ENCODE measurements around the gene DNAJC17.

DNAJC17 gene

GRCh38 chr15:40812721-40813425 lies 5.6 kb upstream of the DNAJC17 start:
- WGBS, 2 experiments, result 95% methylated on average over 12 of the region's 12 CpGs
- Histone ChIP-seq H3K4me1 (ENCODE audit: control insufficient read depth, insufficient read depth, low read length) (no peaks in the 10 kb centered on the region), H3K4me3 (ENCODE audit: insufficient read depth, low read depth, low read length) (no peak overlapping the region), H3K27me3 (ENCODE audit: control insufficient read depth, insufficient read depth, low read length, poor library complexity, severe bottlenecking) (no peaks in the 10 kb centered on the region), H3K9me3 (ENCODE audit: control insufficient read depth, low read length) (no peaks in the 10 kb centered on the region), H3K27ac (ENCODE audit: insufficient read depth, low read depth, low read length, poor library complexity, severe bottlenecking) (no peak overlapping the region), H3K36me3 (ENCODE audit: control insufficient read depth, insufficient read depth, low read length) (no peaks in the 10 kb centered on the region)

DNA sequence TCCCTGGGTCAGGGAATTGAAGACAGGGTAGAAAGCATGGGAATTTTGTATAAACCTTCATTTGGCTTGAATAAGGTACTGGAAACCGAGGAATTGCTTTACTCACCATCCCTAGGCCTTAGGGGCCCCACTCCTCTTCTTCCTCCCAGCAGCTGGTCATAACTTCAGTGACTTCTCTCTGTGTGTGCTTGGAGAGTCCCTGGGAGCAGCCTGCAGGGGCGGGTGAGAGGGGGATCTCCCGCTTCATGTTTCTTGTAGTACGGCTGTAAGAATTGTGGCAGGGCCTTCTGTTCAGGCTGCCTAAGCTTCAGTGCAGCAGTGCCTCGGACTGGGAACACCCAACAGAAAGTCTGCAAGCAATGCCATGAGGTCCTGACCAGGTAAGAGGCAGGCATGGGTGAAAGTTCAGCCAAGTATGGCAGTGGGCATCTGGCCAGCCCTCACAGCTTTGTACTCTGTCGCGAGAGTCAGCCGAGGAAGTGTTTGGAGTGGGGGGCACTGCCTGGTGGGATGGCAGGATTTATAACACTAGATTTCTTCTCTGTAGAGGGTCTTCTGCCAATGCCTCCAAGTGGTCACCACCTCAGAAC lies 1.7 kb upstream of the DNAJC17 start:
- H3K9me3 ChIP-seq (ENCODE audit: control insufficient read depth, low read length), result no peaks in the 10 kb centered on the region
- H3K27ac ChIP-seq (ENCODE audit: insufficient read depth, low read depth, low read length, poor library complexity, severe bottlenecking), result no peak overlapping the region
- no peaks in the 10 kb centered on the region for H3K36me3 ChIP-seq (ENCODE audit: control insufficient read depth, insufficient read depth, low read length)
- 87 to 88% methylated on average over 8 of the region's 8 CpGs for WGBS, 2 experiments
- H3K4me1 ChIP-seq (ENCODE audit: control insufficient read depth, insufficient read depth, low read length), result peaks cover 6% of the 10 kb centered on the region
- H3K27me3 ChIP-seq (ENCODE audit: control insufficient read depth, insufficient read depth, low read length, poor library complexity, severe bottlenecking), result no peaks in the 10 kb centered on the region
- no peak overlapping the region for H3K4me3 ChIP-seq (ENCODE audit: insufficient read depth, low read depth, low read length)

GRCh38 chr15:40807888-40808461 lies 702 bp upstream of the DNAJC17 start:
- WGBS, 2 experiments, result 59 to 61% methylated on average over 19 of the region's 19 CpGs
- no peaks in the 10 kb centered on the region for H3K9me3 ChIP-seq (ENCODE audit: control insufficient read depth, low read length)

DNA sequence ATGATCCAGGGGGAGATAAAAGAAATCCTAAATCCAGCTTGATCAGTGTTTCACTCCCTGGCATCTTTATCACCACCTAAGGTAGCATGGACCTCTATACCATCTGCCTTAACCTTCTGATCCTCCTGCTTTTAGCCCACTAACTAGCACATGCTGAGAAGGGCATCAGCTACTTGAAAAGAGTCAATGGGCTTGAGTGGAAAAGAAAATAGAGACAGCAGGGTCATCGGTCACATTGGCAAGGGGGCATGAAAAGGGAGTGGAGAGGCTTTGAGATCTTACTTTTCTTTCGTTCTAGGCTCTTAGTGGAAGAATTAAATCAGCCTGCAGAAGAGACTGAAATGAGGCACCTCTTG lies 623 bp downstream of the DNAJC17 start:
- H3K27ac ChIP-seq (ENCODE audit: insufficient read depth, low read depth, low read length, poor library complexity, severe bottlenecking), result no peak overlapping the region
- H3K27me3 ChIP-seq (ENCODE audit: control insufficient read depth, insufficient read depth, low read length, poor library complexity, severe bottlenecking), result no peaks in the 10 kb centered on the region
- H3K4me3 ChIP-seq (ENCODE audit: insufficient read depth, low read depth, low read length), result peak overlapping the region; percentile 100
- peaks cover 6% of the 10 kb centered on the region for H3K4me1 ChIP-seq (ENCODE audit: control insufficient read depth, insufficient read depth, low read length)
- 8 to 9% methylated on average over 2 of the region's 2 CpGs for WGBS, 2 experiments
- H3K9me3 ChIP-seq (ENCODE audit: control insufficient read depth, low read length), result no peaks in the 10 kb centered on the region
- no peaks in the 10 kb centered on the region for H3K36me3 ChIP-seq (ENCODE audit: control insufficient read depth, insufficient read depth, low read length)

More at GRCh38 chr15:40807888-40808461, 702 bp upstream of the DNAJC17 start:
- Histone ChIP-seq H3K4me1 (ENCODE audit: control insufficient read depth, insufficient read depth, low read length) (peaks cover 6% of the 10 kb centered on the region), H3K4me3 (ENCODE audit: insufficient read depth, low read depth, low read length) (peak overlapping the region; percentile 100), H3K27ac (ENCODE audit: insufficient read depth, low read depth, low read length, poor library complexity, severe bottlenecking) (no peak overlapping the region), H3K36me3 (ENCODE audit: control insufficient read depth, insufficient read depth, low read length) (no peaks in the 10 kb centered on the region), H3K27me3 (ENCODE audit: control insufficient read depth, insufficient read depth, low read length, poor library complexity, severe bottlenecking) (no peaks in the 10 kb centered on the region)

DNA sequence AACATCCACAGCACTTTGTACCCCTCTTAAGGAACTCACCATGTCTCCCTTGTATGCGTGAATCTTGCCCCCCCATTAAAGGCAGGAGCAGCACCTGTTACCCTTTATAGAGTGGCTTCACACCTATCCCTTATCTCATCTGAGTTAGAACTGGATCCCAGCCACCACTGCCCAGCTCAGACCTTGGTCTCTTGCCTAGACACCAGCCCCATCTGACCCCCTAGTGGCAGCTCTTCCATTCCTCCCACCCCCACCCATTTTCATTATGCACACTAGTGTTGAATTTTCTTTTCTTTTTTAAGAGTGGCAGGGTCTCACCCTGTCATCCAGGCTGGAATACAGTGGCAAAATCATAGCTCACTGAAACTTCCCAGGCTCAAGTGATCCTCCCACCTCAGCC lies 3.6 kb downstream of the DNAJC17 start:
- H3K27me3 ChIP-seq (ENCODE audit: control insufficient read depth, insufficient read depth, low read length, poor library complexity, severe bottlenecking), result no peaks in the 10 kb centered on the region
- H3K9me3 ChIP-seq (ENCODE audit: control insufficient read depth, low read length), result no peaks in the 10 kb centered on the region
- peaks cover 6% of the 10 kb centered on the region for H3K4me1 ChIP-seq (ENCODE audit: control insufficient read depth, insufficient read depth, low read length)
- H3K36me3 ChIP-seq (ENCODE audit: control insufficient read depth, insufficient read depth, low read length), result no peaks in the 10 kb centered on the region
- no peak overlapping the region for H3K27ac ChIP-seq (ENCODE audit: insufficient read depth, low read depth, low read length, poor library complexity, severe bottlenecking)
- WGBS, 2 experiments, result 97 to 100% methylated on average over 1 of the region's 1 CpG
- H3K4me3 ChIP-seq (ENCODE audit: insufficient read depth, low read depth, low read length), result no peak overlapping the region

DNA sequence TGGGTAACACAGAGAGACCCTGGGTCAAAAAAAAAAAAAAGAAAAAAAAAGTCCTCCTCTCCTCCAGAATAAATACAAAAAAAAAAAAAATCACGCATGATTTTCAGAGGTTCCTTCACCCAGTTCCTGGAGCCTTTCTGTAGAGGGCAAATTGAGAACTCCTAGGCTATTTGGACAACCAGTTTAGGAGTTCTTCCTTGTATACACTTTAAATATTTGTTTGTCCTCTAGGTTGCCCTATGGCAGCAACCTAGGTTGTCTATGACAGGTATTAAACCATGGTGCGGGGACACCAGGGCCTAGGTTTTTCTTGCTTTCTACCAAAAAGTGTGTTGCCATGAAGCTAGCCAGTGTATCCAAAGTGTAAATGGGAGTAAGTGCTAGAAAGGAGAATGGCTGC lies 4.2 kb downstream of the DNAJC17 start:
- H3K36me3 ChIP-seq (ENCODE audit: control insufficient read depth, insufficient read depth, low read length), result no peaks in the 10 kb centered on the region
- H3K9me3 ChIP-seq (ENCODE audit: control insufficient read depth, low read length), result no peaks in the 10 kb centered on the region
- no peak overlapping the region for H3K27ac ChIP-seq (ENCODE audit: insufficient read depth, low read depth, low read length, poor library complexity, severe bottlenecking)
- H3K27me3 ChIP-seq (ENCODE audit: control insufficient read depth, insufficient read depth, low read length, poor library complexity, severe bottlenecking), result no peaks in the 10 kb centered on the region
- H3K4me3 ChIP-seq (ENCODE audit: insufficient read depth, low read depth, low read length), result no peak overlapping the region
- peaks cover 10% of the 10 kb centered on the region for H3K4me1 ChIP-seq (ENCODE audit: control insufficient read depth, insufficient read depth, low read length)
- WGBS, 2 experiments, result 89 to 99% methylated on average over 2 of the region's 2 CpGs

DNA sequence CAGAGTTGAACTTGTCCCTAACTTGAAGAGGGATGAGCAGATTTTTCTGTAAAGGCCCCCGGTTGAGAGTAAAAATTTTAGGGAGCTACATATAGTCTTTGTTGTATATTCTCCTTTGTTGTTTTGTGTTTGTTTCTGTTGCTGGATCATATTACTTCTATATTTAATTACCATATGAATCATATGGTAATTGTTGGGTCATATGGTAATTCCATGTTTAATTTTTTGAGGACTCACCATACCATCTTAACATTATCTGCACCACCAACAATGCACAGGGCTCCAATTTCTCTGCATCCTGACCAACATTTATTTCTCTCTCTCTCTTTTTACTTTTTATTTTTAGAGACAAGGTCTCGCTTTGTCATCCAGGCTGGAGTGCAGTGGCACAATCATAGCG lies 7.8 kb downstream of the DNAJC17 start:
- 93 to 94% methylated on average over 3 of the region's 3 CpGs for WGBS, 2 experiments
- H3K9me3 ChIP-seq (ENCODE audit: control insufficient read depth, low read length), result no peaks in the 10 kb centered on the region
- peaks cover 4% of the 10 kb centered on the region for H3K4me1 ChIP-seq (ENCODE audit: control insufficient read depth, insufficient read depth, low read length)
- H3K27me3 ChIP-seq (ENCODE audit: control insufficient read depth, insufficient read depth, low read length, poor library complexity, severe bottlenecking), result no peaks in the 10 kb centered on the region
- no peak overlapping the region for H3K27ac ChIP-seq (ENCODE audit: insufficient read depth, low read depth, low read length, poor library complexity, severe bottlenecking)
- H3K4me3 ChIP-seq (ENCODE audit: insufficient read depth, low read depth, low read length), result no peak overlapping the region
- H3K36me3 ChIP-seq (ENCODE audit: control insufficient read depth, insufficient read depth, low read length), result no peaks in the 10 kb centered on the region

- no peak overlapping the region for H3K27ac ChIP-seq (ENCODE audit: insufficient read depth, low read depth, low read length, poor library complexity, severe bottlenecking)
- H3K4me1 ChIP-seq (ENCODE audit: control insufficient read depth, insufficient read depth, low read length), result peaks cover 4% of the 10 kb centered on the region
- H3K9me3 ChIP-seq (ENCODE audit: control insufficient read depth, low read length), result no peaks in the 10 kb centered on the region
- WGBS, 2 experiments, result 91 to 94% methylated on average over 5 of the region's 5 CpGs
- H3K36me3 ChIP-seq (ENCODE audit: control insufficient read depth, insufficient read depth, low read length), result no peaks in the 10 kb centered on the region
- H3K4me3 ChIP-seq (ENCODE audit: insufficient read depth, low read depth, low read length), result no peak overlapping the region
- no peaks in the 10 kb centered on the region for H3K27me3 ChIP-seq (ENCODE audit: control insufficient read depth, insufficient read depth, low read length, poor library complexity, severe bottlenecking)
These were observed 10.8 kb downstream of the DNAJC17 start for GRCh38 chr15:40796512-40796911.

GRCh38 chr15:40796041-40796440 lies 11.2 kb downstream of the DNAJC17 start:
- WGBS, 2 experiments, result 90 to 93% methylated on average over 2 of the region's 2 CpGs

DNA sequence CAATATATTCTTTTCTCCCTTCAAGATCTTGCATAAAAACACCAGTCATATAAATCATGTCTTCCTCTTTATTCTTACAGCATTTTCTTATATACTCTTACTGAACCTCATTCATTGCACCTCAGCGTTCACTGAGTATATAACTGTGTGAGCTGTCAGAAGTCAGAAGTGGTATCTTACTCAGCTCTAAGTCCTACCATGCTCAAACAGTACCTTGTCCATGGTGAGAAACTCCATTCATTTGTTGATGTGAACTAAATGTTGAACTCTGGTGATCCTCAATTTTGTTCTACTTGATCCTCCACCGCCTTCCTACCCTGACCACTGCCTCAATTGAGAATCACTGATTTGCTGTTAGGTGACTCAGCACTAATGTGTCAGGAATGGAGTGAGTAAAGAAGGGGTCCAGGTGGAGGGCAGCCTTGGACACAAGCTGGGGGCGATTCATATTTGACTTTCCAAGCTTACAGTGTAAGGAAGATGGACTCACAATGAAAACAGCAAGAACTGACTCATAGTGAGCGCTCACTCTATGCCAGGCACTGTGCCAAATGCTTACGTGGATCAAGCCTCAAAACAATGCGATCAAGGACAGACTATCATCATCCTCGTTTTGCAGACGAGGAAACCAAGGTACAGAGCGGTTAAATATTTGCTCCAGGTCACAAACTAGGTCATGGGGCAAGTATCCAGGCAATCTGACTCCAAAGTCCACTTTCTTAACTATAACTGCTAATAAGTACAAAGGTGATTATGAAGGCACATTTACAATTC lies 13.9 kb downstream of the DNAJC17 start:
- Histone ChIP-seq H3K36me3 (ENCODE audit: control insufficient read depth, insufficient read depth, low read length) (no peaks in the 10 kb centered on the region), H3K4me1 (ENCODE audit: control insufficient read depth, insufficient read depth, low read length) (peaks cover 3% of the 10 kb centered on the region), H3K4me3 (ENCODE audit: insufficient read depth, low read depth, low read length) (no peak overlapping the region), H3K27me3 (ENCODE audit: control insufficient read depth, insufficient read depth, low read length, poor library complexity, severe bottlenecking) (no peaks in the 10 kb centered on the region), H3K9me3 (ENCODE audit: control insufficient read depth, low read length) (no peaks in the 10 kb centered on the region), H3K27ac (ENCODE audit: insufficient read depth, low read depth, low read length, poor library complexity, severe bottlenecking) (no peak overlapping the region)
- WGBS, 2 experiments, result 96% methylated on average over 9 of the region's 9 CpGs

More at GRCh38 chr15:40796041-40796440, 11.2 kb downstream of the DNAJC17 start:
- no peaks in the 10 kb centered on the region for H3K9me3 ChIP-seq (ENCODE audit: control insufficient read depth, low read length)
- H3K27me3 ChIP-seq (ENCODE audit: control insufficient read depth, insufficient read depth, low read length, poor library complexity, severe bottlenecking), result no peaks in the 10 kb centered on the region
- H3K36me3 ChIP-seq (ENCODE audit: control insufficient read depth, insufficient read depth, low read length), result no peaks in the 10 kb centered on the region
- no peak overlapping the region for H3K4me3 ChIP-seq (ENCODE audit: insufficient read depth, low read depth, low read length)
- H3K27ac ChIP-seq (ENCODE audit: insufficient read depth, low read depth, low read length, poor library complexity, severe bottlenecking), result no peak overlapping the region
- H3K4me1 ChIP-seq (ENCODE audit: control insufficient read depth, insufficient read depth, low read length), result peaks cover 4% of the 10 kb centered on the region

All from ectodermal cell (in vitro differentiated cells).